AG09309 (cell line): ENCODE data around the gene CACNB2.

ENCODE experiments used
- DNase-seq: peaks from one replicate; pipeline ENCODE4 v3.0.0-alpha.2; 2010; ENCODE audit warnings: low read depth
- H3K4me3 ChIP-seq: 2 replicates; pipeline ENCODE4 v1.5.1; 2011; ENCODE audit warnings: mild to moderate bottlenecking, low read depth, low read length, moderate library complexity; ENCODE audit not compliant: control insufficient read depth
- CTCF ChIP-seq: IDR thresholded peaks from 2 replicates; pipeline ENCODE4 v1.5.1; 2011; ENCODE audit warnings: mild to moderate bottlenecking, low read depth, low read length, inconsistent platforms; ENCODE audit not compliant: insufficient read depth, control insufficient read depth; ENCODE audit errors: missing control alignments

CACNB2 gene

GRCh38 chr10:18479502-18479901 is 339.3 kb downstream of the CACNB2 start:
- TF ChIP-seq CTCF = no peak
- no peak for DNase-seq
- no peak overlapping the region for H3K4me3 ChIP-seq

- H3K4me3 ChIP-seq = no peak overlapping the region
- no peak for DNase-seq
- TF ChIP-seq CTCF = no peak
Observed at GRCh38 chr10:18483516-18484186, 343.4 kb downstream of the CACNB2 start.

GRCh38 chr10:18486438-18486837 is 346.2 kb downstream of the CACNB2 start:
- no peak for TF ChIP-seq CTCF
- no peak for DNase-seq
- H3K4me3 ChIP-seq = no peak overlapping the region

- no peak overlapping the region for H3K4me3 ChIP-seq
- no peak for TF ChIP-seq CTCF
- DNase-seq = no peak
Observed at GRCh38 chr10:18490755-18491154, 350.5 kb downstream of the CACNB2 start.

- no peak overlapping the region for H3K4me3 ChIP-seq
- no peak for TF ChIP-seq CTCF
- no peak for DNase-seq
Observed at GRCh38 chr10:18497806-18498369, 357.7 kb downstream of the CACNB2 start.

GRCh38 chr10:18498998-18499397 is 358.8 kb downstream of the CACNB2 start:
- no peak overlapping the region for H3K4me3 ChIP-seq
- no peak for TF ChIP-seq CTCF
- DNase-seq = no peak

- no peak overlapping the region for H3K4me3 ChIP-seq
- no peak for DNase-seq
- TF ChIP-seq CTCF = no peak
Observed at GRCh38 chr10:18500576-18500975, 360.4 kb downstream of the CACNB2 start.
